ENCODE data around the gene RTP5.
A peak's percentile ranks its signal among the peaks of the same experiment; 100 is the strongest.
"Not testable (repeated sequence)": the region's sequence is repeated elsewhere in the genome, so short reads cannot be mapped to it uniquely, and the experiment has no call there.

Gene RTP5

DNA sequence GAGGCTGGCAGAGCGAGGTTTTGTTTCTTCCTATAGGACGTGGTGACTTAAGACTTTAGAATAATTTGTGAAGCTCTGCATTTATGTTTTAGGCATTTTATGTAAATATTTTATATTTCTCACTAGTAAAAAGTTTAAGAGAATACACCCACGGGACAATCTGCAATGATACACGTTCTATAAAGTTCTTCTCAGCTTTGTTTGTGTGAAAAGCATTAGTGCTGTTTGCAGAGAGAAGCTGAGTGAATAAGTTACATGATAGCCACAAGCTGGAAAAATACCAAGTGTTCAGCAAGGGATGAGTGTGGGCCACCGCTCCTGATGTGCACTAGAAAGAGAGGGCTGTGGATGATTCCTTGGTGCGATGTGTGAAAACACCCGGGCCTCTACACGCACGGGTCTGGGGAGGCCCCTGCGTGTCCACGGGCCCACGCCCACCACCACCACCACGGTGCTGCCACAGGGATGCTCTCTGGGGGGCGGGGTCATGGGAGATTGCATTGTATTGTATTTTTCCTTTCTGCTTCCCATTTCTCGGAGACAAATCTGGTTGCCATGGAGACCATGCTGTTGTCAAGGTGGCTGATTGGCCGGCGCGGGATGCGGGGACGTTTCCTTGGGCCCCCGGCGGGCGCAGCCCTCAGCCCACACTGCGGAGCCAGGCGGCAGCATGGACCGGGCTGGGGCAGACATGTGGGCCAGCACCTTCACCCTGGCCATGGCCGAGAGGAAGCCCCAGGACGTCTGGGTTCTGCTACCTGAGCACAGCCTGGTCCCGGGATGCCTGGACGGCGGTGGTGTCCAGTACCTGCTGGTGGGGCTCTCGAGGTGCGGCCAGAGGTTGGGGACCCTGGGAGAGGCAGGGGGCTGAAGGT lies at the start of gene RTP5:
Gene RTP5, plus strand, starts transcription at position 643 of the 875 bp plus-strand sequence. Its CDS starts 28 bp downstream, at position 671.
- DNase-seq (ENCODE audit: low read depth): no peak

DNA sequence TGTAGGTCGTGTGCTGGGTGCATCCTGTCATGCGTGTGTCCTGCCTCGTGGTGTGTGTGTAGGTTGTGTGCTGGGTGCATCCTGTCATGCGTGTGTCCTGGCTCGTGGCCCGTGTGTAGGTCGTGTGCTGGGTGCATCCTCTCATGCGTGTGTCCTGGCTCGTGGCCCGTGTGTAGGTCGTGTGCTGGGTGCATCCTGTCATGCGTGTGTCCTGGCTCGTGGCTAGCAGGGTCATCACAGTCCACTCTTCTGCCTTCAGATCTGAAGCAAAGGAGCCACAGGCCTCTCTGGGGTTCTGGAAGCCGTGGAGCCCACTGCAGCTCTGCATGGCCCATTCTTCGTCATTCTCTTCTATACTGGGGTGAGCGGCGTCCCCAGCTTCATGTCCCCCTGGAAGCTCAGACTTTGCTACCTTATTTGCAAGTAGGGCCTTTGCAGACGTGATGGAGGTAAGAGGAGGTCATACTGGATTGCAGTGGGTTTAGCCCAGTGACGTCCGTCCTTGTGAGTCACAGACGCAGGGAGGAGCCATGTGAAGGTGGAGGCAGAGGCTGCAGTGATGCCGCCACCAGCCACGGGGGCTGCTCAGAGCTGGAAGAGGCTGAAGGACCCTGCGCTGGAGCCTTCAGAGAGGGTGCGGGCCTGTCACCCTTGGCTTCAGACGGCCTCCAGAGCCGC lies 49.4 kb upstream of the RTP5 start:
- DNase-seq (ENCODE audit: low read depth): not testable (repeated sequence)

DNA sequence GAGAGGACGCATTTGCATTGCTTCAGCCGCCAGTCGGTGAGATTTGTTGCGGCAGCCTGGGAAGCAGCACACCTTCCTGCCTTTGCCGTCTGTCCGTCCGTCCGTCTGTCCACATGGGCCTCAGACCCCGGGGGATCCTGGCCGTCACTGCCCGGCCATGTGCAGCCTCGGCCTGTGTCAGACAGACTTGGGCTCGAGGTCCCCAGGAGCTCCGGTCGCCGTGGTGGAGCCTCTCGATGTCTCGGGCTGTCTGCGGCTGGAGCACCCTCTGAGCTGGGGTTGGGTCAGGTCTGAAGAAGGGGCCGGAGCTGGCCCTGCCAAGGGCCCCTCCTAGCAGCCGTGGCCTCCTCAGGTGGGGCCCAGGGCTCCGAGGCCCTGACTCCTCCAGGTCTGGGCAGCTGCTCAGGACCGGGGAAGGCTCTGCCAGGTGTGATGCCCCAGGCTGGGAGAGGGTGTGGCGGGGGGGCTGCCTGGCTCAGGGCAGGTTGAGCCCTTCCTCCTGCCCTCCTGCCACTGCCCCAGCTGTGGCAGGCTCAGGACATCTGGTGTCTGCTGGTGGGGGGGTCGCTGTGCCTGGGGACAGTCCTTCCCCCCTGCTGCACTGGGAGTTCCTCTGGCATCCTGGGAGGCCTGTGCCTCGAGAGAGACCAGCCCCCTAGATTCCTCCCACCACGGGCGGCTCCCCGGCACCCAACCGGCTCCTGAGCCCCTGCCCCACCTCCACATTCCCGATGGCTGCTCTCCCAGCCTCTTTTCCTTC lies 48.7 kb upstream of the RTP5 start:
- no peak for DNase-seq (ENCODE audit: low read depth)

DNA sequence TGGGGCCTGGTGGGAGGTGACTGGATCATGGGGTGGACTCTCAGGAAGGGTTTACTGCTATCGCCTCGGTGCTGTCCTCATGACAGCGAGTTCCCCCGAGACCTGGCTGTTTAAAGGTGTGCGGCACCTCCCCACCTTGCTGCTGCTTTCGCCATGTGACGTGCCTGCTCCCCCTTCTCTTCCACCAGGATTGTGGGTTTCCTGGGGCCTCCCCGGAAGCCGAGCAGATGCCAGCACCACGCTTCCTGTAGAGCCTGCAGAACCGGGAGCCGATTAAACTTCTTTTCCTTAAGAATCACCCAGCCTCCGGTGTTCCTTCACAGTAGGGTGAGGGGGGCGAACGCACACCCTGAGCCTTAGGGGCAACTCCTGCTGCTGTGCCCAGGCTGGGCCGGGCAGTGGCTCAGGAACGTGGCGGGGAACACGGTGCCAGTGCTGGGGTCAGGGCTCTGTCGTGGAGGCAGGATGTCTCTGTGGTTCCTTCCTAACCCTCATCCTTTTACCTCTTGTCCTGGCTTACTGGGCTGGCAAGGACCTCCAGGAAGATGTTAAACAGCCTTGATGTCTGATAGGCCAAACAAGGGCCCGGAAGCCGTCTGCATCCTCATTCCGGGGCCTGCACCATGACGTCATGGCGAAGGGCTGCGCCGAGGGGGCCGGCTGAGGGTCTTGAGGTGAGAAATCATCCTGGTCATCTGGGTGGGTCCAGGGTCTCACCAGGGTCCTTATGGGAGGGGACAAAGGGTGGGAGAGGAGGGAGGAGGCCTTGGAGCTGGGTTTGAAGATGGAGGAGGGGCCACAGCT lies 47.9 kb upstream of the RTP5 start:
- DNase-seq (ENCODE audit: low read depth): no peak

DNA sequence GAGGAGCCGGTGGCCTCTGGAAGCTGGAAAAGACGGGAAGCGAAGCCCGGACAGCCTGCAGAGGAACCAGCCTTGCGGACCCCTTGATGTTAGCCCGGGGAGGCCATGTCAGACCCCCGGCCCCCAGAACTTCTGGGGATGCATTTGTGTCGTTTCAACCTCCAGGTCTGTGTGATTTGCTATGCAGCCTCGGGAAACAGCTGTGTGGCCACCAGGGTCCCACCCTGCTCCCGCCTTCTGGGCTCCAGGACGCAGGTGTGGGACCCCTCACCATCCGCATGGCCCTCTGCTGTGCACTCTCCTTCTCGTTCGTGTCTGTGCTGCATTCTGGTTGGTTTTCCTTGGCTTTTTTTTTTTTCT lies 47.3 kb upstream of the RTP5 start:
- no peak for DNase-seq (ENCODE audit: low read depth)

DNA sequence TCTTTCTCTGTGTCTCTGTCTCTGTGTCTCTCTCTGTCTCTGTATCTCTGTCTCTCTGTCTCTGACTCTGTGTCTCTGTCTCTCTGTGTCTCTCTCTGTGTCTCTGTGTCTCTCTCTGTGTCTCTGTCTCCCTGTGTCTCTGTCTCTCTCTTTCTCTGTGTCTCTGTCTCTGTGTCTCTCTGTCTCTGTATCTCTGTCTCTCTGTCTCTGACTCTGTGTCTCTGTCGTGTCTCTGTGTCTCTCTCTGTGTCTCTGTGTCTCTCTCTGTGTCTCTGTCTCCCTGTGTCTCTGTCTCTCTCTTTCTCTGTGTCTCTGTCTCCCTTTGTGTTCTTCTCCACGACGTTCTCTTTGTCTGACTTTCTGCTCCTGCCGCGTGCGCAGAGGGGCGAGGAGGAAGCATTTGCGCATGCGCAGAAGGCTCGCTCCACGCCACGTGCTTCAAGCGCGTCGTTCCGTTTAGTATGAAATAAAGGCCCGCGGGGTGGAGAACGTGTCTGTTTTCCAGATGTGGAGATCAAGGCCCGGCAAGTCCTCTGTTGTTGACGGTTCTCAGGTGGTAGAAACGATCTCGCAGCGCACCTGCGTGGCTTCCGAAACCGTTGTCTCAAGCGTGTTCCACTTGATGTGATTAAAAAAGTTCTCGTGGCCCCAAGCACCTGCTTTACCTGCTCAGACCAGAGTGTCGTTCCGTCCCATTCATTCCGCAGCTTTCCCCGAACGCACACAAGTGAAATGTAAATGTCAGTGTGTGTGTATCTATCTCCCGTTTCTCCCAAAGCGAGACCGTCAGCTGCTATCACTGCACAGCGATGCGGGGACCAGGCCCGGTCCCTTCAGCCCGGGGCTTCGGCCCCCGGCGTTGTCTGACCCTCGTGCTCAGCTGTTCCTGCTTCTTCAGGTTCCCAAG lies 45.7 kb upstream of the RTP5 start:
- not testable (repeated sequence) for DNase-seq (ENCODE audit: low read depth)

DNA sequence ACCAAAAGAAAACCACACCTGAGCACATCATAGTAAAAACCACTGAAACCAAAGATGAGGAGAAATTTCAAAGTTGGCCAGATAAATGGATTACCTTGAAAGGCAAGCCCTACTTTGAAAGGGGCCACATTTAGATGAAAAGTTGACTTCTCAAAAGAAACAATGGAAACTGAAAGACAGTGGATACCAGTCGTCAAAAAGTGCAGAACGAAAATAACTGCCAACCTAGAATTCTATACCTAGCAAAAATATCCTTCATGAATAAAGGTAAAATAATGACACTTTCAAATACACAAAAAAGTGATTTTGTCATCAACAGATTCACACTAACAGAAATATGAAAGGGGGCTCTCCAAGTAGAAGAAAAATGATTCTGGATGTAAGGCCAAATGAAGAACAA lies 42.1 kb upstream of the RTP5 start:
- no peak for DNase-seq (ENCODE audit: low read depth)

DNA sequence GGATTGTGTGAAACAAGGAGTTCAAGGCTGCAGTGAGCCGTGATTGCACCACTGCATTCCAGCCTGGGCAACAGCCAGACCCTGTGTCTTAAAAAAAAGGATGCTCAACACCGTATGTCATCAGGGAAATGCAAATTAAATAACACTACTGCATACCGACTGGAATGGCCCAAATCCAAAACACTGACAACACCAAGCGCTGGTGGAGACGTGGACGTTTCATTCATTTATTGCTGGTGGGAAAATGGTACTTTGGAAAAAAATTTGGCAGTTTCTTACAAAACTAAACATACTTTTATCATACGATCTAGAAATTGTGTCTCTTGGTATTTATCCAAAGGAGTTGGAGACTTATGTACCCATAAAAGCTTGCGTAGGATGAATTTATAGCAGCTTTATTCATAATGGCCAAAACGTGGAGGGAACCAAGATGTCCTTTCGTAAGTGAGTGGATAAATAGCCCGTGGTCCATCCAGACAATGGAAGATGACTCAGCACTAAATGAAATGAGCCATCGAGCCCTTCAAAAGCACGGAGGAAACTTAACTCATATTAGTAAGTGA lies 36.3 kb upstream of the RTP5 start:
- DNase-seq (ENCODE audit: low read depth): no peak

DNA sequence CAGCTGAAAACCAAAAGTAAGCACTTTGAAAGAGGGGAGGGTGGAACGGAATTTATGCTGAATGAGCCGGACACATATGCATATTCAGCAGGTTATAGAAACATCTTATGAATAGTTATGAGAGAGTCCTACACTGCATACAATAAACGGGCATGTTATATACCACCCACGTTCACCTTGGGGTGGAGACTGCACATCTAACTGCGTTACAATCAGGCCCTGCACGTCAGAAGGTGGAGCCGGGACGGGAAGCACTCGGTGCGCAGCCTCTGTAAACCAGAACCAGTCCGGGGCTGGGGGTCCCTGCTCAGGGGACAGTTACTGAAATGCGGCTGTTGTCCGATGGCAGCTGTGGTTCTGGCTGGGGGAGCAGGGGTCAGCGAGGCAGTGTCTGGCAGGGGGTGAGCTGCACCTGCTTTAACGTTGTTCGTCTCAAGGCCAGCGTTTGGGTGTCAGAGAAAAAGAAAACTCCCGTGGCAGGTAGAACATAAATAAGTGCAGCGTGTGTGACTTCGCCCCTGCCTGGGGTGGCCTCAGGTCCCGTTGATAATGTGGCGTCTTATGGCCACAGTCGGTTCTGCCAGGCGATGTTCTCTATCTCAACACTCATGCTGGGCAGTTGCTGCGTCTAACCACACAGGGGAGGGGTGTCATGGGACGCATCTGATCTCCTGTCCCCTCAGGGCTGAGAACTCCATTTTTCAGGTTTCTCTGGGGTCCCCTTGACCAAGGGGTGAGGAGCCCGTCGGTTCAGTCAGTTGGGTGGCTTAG lies 35.6 kb upstream of the RTP5 start:
- not testable (repeated sequence) for DNase-seq (ENCODE audit: low read depth)

DNA sequence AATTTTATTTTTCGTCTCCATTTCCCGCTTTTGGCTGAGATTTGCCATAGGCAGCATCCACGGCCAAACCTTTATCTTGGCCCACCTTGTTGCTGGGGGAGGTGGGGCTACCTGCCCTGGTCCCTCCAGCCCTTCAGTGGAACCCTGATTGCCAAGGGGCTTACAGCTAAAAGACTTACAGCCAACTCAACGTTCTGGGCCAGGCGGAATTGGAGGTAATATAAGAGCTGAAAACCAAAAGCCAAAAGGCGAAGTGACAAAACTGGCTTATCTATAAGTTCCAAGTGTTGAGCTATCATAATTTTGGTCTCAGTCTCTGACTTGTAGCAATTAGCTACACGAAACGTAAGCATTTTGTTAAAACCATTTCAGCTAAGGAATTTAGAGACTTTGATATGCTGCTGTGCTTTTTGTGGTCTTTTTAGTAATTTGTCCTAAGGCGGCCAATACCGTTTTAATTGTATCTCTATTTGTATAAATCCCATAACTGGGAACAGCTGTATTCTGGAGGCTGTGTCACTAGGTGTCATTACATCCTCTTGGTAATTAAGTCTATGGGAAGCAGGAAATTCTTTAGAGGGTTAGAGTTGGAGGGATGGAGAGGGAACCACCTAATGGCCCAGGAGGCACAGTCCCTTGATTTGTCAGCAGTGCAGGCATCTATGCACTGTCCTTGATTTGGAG lies 34.9 kb upstream of the RTP5 start:
- DNase-seq (ENCODE audit: low read depth): no peak

DNA sequence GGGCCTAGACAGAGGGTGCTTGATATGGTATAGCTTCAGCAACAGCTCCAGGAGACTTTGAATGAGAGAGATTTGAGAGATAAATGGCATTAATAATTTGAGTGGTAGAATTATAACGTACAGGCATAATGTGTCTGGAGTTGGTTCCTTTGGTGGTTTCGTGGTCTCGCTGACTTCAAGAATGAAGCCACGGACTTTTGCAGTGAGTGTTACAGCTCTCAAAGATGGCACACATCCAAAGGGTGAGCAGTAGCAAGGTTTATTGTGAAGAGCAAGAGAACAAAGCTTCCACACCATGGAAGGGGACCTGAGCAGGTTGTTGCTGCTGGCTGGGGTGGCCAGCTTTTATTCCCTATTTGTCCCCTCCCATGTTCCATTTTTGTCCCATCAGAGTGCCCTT lies 33.9 kb upstream of the RTP5 start:
- no peak for DNase-seq (ENCODE audit: low read depth)

DNA sequence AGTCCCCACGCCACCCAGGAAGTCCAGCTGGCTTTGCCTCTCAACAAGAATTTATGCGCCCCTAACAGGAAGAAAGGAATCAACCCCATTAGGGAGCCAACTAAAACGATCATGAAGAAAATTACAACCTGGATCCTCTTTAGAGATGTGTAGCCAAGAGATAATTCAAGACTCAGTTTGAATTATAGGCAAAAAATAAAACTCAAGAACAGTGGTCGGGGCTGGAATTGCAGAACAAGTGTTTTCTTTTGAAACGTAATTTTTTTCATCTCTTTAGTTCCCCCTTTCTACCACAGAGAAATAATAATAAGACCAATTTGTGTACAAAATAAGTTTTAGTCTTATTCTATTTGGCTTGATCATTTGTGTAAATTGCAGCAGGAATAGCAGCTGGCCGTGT lies 33.2 kb upstream of the RTP5 start:
- DNase-seq (ENCODE audit: low read depth): no peak

DNA sequence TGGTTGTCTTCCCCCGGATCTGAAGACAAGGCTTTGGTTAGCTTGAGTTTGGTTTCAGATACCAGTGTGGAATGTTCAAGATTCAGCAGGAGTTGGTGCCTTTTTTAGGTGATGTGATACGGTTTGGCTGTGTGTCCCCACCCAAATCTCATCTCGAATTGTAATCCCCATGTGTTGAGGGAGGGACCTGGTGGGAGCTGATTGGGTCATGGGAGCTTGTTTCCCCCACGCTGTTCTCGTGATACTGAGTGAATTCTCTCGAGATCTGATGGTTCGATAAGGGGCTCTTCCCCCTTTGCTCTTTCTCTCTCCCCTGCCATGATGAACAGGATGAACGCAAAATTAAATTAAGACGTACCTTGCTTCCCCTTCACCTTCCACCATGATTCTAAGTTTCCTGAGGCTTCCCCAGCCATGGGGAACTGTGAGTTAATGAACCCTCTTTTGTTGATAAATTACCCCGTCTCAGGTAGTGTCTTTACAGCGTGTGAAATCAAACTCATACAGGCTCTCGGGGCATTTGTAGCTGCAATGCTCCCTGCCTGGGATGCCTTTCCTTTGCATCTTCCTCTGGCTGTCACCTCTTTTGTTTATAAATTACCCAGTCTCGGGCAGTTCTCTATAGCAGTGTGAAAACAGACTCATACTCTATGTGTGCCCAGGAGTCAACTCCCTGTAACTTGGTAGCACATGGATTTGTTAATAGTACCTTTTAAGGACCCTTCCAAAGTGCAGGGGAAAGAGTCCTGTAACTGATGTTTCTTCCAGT lies 32.1 kb upstream of the RTP5 start:
- no peak for DNase-seq (ENCODE audit: low read depth)

DNA sequence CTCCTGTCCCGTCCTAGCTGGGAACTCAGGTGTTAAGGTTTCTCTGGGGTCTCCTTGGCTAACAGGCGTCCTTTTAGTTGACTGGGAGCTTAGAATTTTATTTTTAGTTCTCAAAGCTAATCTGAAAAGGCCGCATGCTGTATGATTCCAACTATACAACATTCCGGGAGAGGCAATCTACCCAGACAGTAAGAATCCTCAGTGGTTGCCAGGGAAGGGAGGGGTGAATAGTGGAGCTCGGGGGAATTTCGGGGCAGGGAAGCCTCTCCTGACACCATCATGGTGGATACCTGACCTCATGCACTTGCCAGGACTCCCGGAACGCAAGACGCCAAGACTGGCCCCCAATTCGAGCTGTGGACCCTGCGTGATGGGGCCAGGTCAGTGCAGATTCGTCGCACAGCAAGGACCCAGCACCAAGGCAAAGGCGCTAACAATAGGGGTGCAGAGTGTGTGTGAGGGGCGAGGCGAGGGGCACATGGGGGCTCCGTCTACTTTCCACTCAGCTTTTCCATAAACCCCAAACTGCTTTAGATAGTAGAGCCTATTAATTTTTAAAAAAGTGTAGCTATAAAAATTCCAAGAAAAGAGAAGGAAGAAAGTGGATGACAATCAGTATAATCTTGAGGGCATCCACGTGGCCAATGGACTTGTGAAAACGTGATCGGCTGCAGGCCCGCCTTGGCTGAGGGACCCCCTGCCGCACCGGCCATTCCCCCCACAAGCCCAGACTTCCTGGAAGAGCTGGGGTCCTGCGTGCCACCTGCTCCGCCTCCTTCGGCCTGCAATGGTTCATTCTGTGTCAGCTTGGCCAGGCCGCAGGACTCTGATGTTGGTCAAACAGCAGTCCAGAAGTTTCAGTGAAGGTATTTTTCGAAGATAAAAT lies 28.1 kb upstream of the RTP5 start:
- no peak for DNase-seq (ENCODE audit: low read depth)

DNA sequence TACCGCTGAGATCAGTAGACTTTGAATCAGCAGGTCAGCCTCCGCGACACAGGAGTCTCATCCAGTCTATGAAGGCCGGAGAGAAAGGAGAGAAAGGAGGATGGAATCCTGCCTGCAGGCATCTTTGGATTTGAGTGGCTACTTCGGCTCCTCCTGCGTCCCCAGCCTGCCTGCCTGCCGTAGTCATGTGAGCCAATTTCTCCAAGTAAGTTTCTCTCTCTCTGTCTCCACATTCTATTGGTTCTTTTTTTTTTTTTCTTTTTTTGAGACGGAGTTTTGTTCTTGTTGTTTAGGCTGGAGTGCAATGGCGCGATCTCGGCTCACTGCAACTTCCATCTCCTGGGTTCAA lies 27.5 kb upstream of the RTP5 start:
- DNase-seq (ENCODE audit: low read depth): no peak

DNA sequence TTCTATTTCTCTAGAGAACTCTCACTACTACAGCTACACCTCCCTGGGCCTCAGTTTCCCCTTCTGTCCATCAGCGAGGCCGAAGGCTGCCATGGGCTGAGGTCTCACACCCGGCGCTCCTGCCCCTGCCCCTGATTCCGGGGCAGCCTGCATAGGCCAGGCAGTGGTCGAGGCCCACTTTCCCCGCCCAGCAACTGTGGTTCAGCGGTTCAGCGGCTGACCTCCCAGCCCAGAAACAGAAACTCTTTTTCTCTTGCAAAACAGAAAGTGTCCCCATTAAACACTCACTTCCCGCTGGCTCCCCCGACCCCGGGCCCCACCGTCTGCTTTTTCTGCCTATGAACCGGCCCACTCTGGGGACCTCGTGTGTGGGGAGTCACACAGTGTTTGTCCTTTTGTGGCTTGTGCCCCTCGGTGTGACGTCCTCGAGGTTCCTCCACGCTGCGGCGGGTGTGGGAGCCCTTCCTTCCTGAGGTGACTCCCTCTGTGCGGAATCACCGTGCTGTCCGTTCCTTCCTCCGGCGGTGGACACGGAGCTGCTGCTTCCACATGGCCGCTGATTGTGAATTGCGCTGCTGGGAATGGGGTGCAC lies 26.8 kb upstream of the RTP5 start:
- peak; percentile 50 for DNase-seq (ENCODE audit: low read depth)
